ENCODE data around the gene ZFYVE28.
"Not testable (repeated sequence)": the region's sequence is repeated elsewhere in the genome, so short reads cannot be mapped to it uniquely, and the experiment has no call there.

Gene ZFYVE28

GRCh38 chr4:2417765-2418649, at the start of gene ZFYVE28:
TSS of gene ZFYVE28 (minus strand) at chr4:2418645. CDS start at chr4:2418323, 322 bp downstream.
- DNase-seq, result no peak

GRCh38 chr4:2465544-2465943, 47.1 kb upstream of the ZFYVE28 start:
- DNase-seq, result not testable (repeated sequence)

GRCh38 chr4:2465032-2465431, 46.6 kb upstream of the ZFYVE28 start:
- no peak for DNase-seq

DNA sequence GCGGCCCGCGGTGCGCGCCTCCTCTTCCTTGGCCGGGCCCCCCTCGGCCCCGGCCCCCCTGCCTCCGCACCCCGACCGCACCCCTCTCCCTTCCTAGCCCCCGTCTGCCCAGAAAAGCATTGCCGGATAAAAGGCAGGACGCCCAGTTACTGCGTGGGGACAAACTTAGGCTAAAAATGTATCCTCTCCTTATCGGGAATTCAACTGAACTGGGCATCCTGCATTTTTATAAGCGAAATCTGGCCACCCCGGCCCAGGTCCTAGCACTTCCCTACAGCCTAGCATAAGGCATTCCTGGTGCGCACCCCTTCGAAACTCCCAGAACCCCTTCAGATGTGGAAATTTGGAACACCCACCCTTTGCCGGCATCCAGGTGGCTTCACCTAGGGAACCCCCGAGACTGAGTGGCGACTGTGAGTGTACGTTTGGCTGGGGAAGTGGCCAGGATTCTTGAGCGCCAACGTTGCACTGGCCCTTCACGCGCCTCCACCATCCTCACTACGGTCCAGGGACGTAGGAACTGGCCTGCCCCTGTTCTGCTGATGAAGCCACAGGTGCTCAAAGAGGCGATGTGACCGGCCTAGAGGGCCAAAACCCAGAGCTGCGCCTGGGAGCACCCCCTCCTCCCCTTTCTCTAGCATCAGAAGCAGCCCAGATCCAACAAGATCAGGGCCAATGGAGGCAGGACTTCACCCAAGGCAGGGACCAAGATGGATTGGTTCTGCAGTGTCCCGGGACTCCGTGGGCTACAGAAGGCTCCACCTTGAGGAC, 44.7 kb upstream of the ZFYVE28 start:
- no peak for DNase-seq

DNA sequence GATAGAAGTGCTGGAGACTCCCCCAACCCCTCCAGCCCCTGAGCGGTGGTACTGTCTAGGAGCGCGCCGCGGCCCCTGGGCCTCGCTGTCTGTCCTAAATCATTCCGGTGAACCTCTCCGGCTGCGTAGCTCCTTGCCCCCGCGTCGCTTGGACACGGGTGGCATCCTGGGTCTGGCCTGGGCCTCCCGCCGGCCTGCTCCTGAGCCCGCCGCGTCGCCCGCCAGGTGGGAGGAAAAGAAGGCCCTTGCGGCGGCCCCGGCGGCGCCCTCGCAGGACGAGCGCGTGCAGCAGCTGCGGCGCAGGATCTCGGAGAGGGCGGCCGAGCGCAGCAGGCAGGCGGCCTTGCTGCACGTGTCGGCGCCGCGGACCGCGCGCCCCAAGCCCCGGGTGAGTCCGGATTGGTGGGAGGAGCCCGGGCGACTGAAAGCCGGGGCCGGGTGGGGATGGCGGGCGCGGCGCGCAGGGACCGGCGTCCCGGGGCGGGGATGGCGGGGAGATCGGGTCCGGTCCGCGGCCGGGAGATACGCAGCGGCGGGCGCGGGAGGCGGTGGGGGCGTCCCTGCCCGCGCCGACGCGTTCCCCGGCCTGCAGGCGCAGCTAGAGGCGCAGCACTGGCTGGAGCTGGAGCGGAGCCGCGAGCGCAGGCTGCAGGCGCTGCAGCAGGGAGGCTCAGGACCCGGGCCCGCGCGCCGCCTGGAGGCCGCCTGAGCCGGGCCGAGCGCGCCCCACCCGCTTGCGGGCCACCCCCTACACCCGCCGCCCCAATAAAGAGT, 44.0 kb upstream of the ZFYVE28 start:
- peak; percentile 83 for DNase-seq

DNA sequence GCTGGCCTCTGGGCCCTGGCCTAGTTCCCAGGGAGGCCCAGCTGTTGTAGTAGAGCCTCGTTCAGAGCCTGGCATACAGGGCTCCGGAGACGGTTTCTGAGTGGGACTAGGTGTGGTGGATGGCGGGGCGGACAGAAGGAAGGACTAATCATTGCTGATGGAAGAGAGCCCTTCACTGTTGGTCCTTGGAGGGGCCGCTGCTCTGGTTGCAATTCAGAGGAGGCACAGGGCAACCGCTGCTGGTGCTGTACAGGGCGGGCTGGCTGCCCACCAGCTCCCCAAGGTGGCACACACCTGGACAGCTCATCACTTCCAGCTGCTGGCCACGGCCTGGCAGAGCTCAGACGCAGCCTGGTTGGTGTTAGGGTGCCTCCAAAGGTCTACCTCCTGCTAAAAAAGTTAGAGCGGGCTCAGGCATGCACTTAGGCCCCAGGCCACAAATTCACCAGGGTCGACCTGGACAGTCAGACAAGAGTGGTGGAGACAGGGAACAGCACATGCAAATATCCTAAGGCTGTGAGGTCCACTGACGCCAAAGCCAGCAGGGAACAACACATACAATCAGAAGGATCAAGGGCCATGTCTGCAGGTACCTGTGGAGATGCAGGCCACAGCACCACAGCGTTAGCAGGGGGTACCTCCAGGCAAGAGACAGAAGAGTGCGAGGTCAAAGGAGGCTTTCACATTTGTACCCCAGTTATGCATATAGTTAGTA, 43.0 kb upstream of the ZFYVE28 start:
- no peak for DNase-seq

GRCh38 chr4:2459589-2460349, 41.3 kb upstream of the ZFYVE28 start:
- no peak for DNase-seq

DNA sequence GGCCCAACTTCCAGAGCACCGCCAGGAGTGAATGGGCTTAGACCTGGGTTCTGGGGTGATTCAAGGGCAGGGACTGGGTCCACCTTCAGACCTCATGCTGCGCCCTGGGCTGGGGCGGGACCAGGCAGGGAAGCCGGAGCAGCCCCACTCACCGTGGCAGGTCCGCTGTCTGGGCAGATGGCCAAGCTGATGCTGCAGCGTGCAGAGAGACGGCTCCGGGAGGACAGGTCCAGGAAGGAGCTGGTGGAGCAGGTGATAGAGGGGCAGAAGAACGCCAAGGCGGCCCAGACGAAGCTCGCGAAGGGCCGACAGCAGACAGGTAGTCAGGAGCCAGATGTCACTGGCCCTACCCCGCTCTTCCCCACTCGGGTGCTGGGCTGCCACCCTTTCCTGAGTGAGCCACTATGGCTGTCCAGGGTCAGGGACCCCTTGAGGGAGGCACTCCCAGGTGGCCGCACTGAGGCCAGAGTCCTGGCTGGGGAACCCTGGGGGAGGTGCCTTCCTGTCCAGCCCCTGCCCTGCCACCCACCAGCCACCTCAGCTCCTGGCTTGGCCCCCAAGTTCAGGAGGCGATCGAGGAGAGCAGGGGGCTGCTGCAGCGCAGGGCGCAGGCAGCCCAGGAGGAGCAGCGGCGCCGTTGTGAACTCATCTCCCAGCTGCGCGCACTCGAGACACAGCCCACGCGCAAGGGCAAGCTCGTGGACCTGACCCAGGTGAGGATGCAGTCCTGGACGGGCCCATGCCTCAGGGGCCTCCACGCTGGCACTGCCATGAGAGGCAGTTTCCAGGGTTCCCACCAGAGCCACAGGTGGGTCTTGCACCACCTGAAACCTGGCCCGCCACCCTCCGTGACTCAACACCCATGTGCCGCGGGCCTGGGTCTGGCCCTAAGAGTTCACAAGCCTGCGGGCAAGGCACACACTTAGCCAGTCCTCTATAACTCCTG, 40.4 kb upstream of the ZFYVE28 start:
- DNase-seq, result no peak

GRCh38 chr4:2457481-2458295, 39.2 kb upstream of the ZFYVE28 start:
- DNase-seq, result no peak

GRCh38 chr4:2451821-2452785, 33.7 kb upstream of the ZFYVE28 start:
- DNase-seq, result no peak

DNA sequence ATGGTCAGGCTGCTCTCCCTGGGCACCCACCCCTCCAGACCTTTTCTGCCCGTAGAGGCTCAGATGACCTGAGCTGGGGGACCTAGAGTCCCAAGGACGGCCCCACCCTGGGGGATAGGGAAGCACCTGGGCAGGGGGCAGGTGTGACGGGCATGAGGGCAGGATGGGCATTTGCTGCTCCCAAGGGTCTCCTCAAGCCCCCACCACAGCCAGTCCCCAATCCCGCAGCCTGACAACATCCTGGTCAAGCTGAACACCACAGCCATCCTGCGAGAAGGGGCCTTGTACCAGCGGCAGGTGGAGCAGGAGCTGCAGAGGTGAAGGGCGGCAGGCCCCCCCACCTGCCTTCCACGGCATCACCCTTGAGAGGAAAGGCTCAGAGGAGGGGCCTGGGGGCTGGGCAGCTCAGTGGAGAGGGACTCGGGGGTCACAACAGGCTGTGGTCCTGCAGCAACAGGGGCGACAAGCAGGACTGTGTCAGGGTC, 32.6 kb upstream of the ZFYVE28 start:
- DNase-seq, result no peak

- DNase-seq, result no peak
These were observed 32.1 kb upstream of the ZFYVE28 start for GRCh38 chr4:2450394-2451035.

DNA sequence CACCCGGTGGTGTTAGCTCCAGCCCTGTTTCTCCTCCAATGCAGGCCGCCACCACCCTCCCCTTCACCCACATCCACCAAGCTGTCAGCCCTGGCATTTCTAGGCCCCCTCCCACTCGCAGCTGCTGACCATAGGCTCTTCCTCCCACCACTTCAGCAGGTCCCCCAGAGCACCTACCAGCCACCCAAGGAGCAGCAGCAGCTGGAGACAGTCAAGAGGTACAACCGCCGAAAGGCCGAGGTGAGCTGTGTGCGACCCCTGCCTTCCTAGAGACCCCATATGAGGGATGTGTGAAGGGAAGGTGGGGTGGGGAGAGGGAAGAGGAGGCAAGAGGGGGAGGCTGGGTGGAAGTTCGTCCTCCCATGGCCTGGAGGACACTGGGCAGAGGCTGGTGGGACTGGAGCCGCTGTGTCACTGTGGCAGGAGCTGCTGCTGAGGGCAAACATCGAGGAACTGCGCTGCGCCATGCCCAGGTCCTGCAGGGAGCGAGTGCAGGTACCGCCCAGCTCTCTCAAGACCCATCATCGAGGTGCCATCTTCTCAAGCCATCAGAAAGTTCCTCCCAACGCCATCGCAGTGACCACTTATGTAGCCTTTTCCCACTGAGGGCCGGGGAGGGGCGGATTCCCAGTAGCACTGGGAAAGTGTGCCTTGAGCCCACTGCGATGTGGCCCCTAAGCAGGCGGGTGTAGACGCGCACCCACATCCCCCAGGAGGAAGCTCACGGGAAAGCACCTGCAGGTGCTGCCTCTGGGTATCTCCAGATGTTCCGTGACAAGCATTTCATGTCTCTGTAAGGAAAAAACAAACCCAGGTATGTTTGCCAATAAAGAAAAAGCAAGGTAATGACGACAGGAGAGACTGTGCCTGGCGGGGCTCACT, 31.3 kb upstream of the ZFYVE28 start:
- no peak for DNase-seq

- DNase-seq, result no peak
These were observed 30.6 kb upstream of the ZFYVE28 start for GRCh38 chr4:2449051-2449450.

- no peak for DNase-seq
These were observed 30.1 kb upstream of the ZFYVE28 start for GRCh38 chr4:2448589-2448988.
